GM23338 (cell line): ENCODE data around the gene FRMD4A. TPM values are rescaled to one million over a fixed set of nuclear protein-coding genes. Genes with fewer than 3 reads are reported as not detected.

Source experiments
- ATAC-seq: fragments of 200-7000 bp; cut with Tn5 transposase; 3 replicates; pipeline ENCODE4 v1.9.1; 2020
- DNase-seq: peaks from one replicate; pipeline ENCODE4 v3.0.0-alpha.2; 2015; ENCODE audit warnings: low spot score
- H2AFZ ChIP-seq: fragments of 200-600 bp; sonication (generic); 2 replicates; pipeline ENCODE4 v1.8.0; 2016; ENCODE audit warnings: antibody characterized with exemption, mild to moderate bottlenecking, moderate library complexity
- H3F3A ChIP-seq: fragments of 200-600 bp; sonication (generic); replicated peaks from 2 replicates; pipeline ENCODE4 v1.8.0; 2017; ENCODE audit warnings: antibody characterized with exemption, mixed run types, low read depth
- H3K27ac ChIP-seq: fragments of 200-600 bp; sonication (generic); 2 replicates; pipeline ENCODE4 v1.6.1; 2016; ENCODE audit warnings: low read depth
- H3K27me3 ChIP-seq: fragments of 200-600 bp; sonication (generic); 2 replicates; pipeline ENCODE4 v1.8.0; 2016; ENCODE audit warnings: mild to moderate bottlenecking, mixed run types, moderate library complexity; ENCODE audit not compliant: insufficient read depth
- H3K36me3 ChIP-seq: fragments of 200-600 bp; sonication (generic); 2 replicates; pipeline ENCODE4 v1.8.0; 2016; ENCODE audit warnings: mild to moderate bottlenecking; ENCODE audit not compliant: insufficient read depth
- H3K4me1 ChIP-seq: fragments of 200-600 bp; sonication (generic); 2 replicates; pipeline ENCODE4 v1.8.0; 2016; ENCODE audit warnings: mild to moderate bottlenecking, moderate library complexity; ENCODE audit not compliant: insufficient read depth
- H3K4me2 ChIP-seq: fragments of 200-600 bp; sonication (generic); 2 replicates; pipeline ENCODE4 v1.7.1; 2017; ENCODE audit warnings: mixed run types
- H3K4me3 ChIP-seq: fragments of 200-600 bp; sonication (generic); 2 replicates; pipeline ENCODE4 v1.6.1; 2016; ENCODE audit warnings: mixed run types
- H3K79me2 ChIP-seq: fragments of 200-600 bp; sonication (generic); replicated peaks from 2 replicates; pipeline ENCODE4 v1.8.0; 2017; ENCODE audit warnings: mild to moderate bottlenecking; ENCODE audit not compliant: insufficient read depth
- H3K9me2 ChIP-seq: fragments of 200-600 bp; sonication (generic); 2 replicates; pipeline ENCODE4 v1.8.0; 2017; ENCODE audit not compliant: insufficient read depth
- H4K20me1 ChIP-seq: fragments of 200-600 bp; sonication (generic); replicated peaks from 2 replicates; pipeline ENCODE4 v1.8.0; 2017; ENCODE audit warnings: mild to moderate bottlenecking; ENCODE audit not compliant: insufficient read depth
- H3K27ac Mint-ChIP-seq: 2 replicates; pipeline ENCODE4 v1.8.0; 2020; ENCODE audit warnings: inconsistent platforms, mild to moderate bottlenecking, moderate library complexity, mixed read lengths
- H3K27me3 Mint-ChIP-seq: 3 replicates; pipeline ENCODE4 v1.8.0; 2022; ENCODE audit warnings: low read depth, mild to moderate bottlenecking, moderate library complexity, mixed read lengths, inconsistent platforms; ENCODE audit not compliant: insufficient read depth, poor library complexity
- H3K36me3 Mint-ChIP-seq: 3 replicates; pipeline ENCODE4 v1.8.0; 2021; ENCODE audit warnings: low read depth, mild to moderate bottlenecking, inconsistent platforms, moderate library complexity, mixed read lengths
- H3K4me1 Mint-ChIP-seq: 3 replicates; pipeline ENCODE4 v1.8.0; 2020; ENCODE audit warnings: mild to moderate bottlenecking, inconsistent platforms, mixed read lengths
- H3K4me3 Mint-ChIP-seq: 3 replicates; pipeline ENCODE4 v1.8.0; 2021; ENCODE audit warnings: moderate library complexity, mild to moderate bottlenecking, inconsistent platforms, mixed read lengths
- H3K9me3 Mint-ChIP-seq: 3 replicates; pipeline ENCODE4 v1.8.0; 2020; ENCODE audit warnings: moderate library complexity, mild to moderate bottlenecking, inconsistent platforms, mixed read lengths
- CREB1 ChIP-seq: fragments of 250-450 bp; sonication (Bioruptor Pico); IDR thresholded peaks from 2 replicates; pipeline ENCODE4 v1.5.0; 2020; ENCODE audit warnings: low read depth, mild to moderate bottlenecking, moderate library complexity
- CTCF ChIP-seq, 2 experiments: fragments of 200-600 bp in 1 of 2; sonication (generic) in 1 of 2; conservative IDR thresholded peaks; 2 replicates each; pipeline versions ENCODE4 v1.5.1 to v1.6.1; 2016 to 2017; ENCODE audit warnings: antibody characterized with exemption in 2 of 2, low read depth in 2 of 2, mild to moderate bottlenecking in 2 of 2, moderate library complexity in 1 of 2
- EZH2 ChIP-seq: fragments of 200-600 bp; sonication (generic); IDR thresholded peaks from one replicate; pipeline ENCODE4 v1.8.0; 2017; ENCODE audit warnings: antibody characterized with exemption, mild to moderate bottlenecking, low read depth; ENCODE audit not compliant: unreplicated experiment
- EZH2phosphoT487 ChIP-seq: fragments of 200-600 bp; sonication (generic); IDR thresholded peaks from one replicate; pipeline ENCODE4 v1.8.1; 2018; ENCODE audit warnings: antibody characterized with exemption; ENCODE audit not compliant: unreplicated experiment
- JUNB ChIP-seq: IDR thresholded peaks from one replicate; pipeline ENCODE4 v1.6.1; 2016; ENCODE audit warnings: antibody characterized with exemption; ENCODE audit not compliant: unreplicated experiment
- NANOG ChIP-seq: IDR thresholded peaks from 2 replicates; pipeline ENCODE4 v1.6.1; 2016; ENCODE audit warnings: antibody characterized with exemption, borderline replicate concordance
- POLR2AphosphoS5 ChIP-seq: IDR thresholded peaks from 2 replicates; pipeline ENCODE4 v1.6.1; 2016; ENCODE audit warnings: antibody characterized with exemption, low read depth
- STAT1 ChIP-seq: IDR thresholded peaks from one replicate; pipeline ENCODE4 v1.6.1; 2016; ENCODE audit warnings: antibody characterized with exemption; ENCODE audit not compliant: unreplicated experiment
- ZNF114 ChIP-seq: fragments of 250-450 bp; sonication (Bioruptor Pico); IDR thresholded peaks from 2 replicates; pipeline ENCODE4 v1.5.0; 2020; ENCODE audit warnings: mild to moderate bottlenecking, moderate library complexity
- ZNF331 ChIP-seq: fragments of 250-450 bp; sonication (Bioruptor Pico); IDR thresholded peaks from 2 replicates; pipeline ENCODE4 v1.5.0; 2020; ENCODE audit warnings: low read depth, mild to moderate bottlenecking, moderate library complexity
- ZNF462 ChIP-seq: fragments of 250-450 bp; sonication (Bioruptor Pico); IDR thresholded peaks from 2 replicates; pipeline ENCODE4 v1.5.0; 2020; ENCODE audit warnings: mild to moderate bottlenecking, moderate library complexity
- polyA plus RNA-seq: library from polyadenylated mRNA; unstranded; fragments of >200 nt; fragmentation: Nextera tagmentation; extraction: Ambion mirVana; gene quantifications from 2 replicates; pipeline ENCODE4 v1.2.1, GENCODE V29; 2016
- total RNA-seq: library from RNA; depleted of rRNA; stranded (reverse); fragments of >200 nt; shearing (Covaris generic); gene quantifications from 2 replicates; pipeline ENCODE4 v1.2.3, GENCODE V29; 2014
- TF ChIP-seq, protein P1 (sequence below): IDR thresholded peaks from 2 replicates; pipeline ENCODE4 v1.6.1; 2016; ENCODE audit warnings: antibody characterized with exemption
- TF ChIP-seq, protein P2 (sequence below): IDR thresholded peaks from one replicate; pipeline ENCODE4 v1.6.1; 2018; ENCODE audit warnings: antibody characterized with exemption; ENCODE audit not compliant: unreplicated experiment

FRMD4A gene
- total and polyA plus RNA-seq, 2 experiments from 2014 or later: 14.0 to 20.1 TPM

DNA sequence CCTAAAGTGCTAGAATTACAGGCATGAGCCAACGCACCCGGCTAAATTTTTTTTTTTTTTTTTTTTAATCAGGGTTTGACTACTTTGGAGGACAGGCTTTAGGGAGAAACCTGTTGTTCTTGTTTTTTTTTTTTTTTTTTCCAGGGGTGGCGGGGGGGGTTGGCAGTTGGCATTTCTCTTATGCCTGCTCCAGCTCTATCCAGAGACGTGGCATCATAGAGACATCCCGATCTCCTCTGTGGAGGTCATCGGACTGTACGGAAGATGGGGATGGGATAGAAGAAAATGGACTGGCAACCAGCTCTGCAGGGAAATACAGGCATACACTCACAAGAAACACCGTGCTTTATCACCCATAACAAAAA lies 613.2 kb downstream of the FRMD4A start:
- Histone ChIP-seq H3K4me2 (no peak overlapping the region), H3K4me3 (no peak overlapping the region), H3F3A (no peaks in the 10 kb centered on the region), H3K79me2 (no peaks in the 10 kb centered on the region), H3K36me3 (no peaks in the 10 kb centered on the region), H3K27ac (no peak overlapping the region), H3K9me2 (0 out of 2 replicates have a peak, but pooled peaks cover 3% of the 10 kb centered on the region), H2AFZ (no peak overlapping the region), H4K20me1 (no peaks in the 10 kb centered on the region), H3K27me3 (no peaks in the 10 kb centered on the region), H3K4me1 (no peaks in the 10 kb centered on the region; the same call in 1 of the 2 replicates)
- no peak for DNase-seq
- Mint-ChIP-seq H3K27ac (no peak overlapping the region), H3K4me3 (no peak overlapping the region), H3K27me3 (peaks cover 3% of the 10 kb centered on the region), H3K36me3 (peaks cover 3% of the 10 kb centered on the region; the same call in 2 of the 3 replicates), H3K9me3 (no peaks in the 10 kb centered on the region; the same call in 2 of the 3 replicates), H3K4me1 (peaks cover 16% of the 10 kb centered on the region; the same call in 2 of the 3 replicates)
- ATAC-seq: no peak
- TF ChIP-seq ZNF462 (CRISPR knock-in tag): no peak
- TF ChIP-seq EZH2phosphoT487: no peak
- no peak for TF ChIP-seq ZNF331 (CRISPR knock-in tag)
- no peak for TF ChIP-seq ZNF114
- TF ChIP-seq STAT1: no peak
- TF ChIP-seq, protein P1, sequence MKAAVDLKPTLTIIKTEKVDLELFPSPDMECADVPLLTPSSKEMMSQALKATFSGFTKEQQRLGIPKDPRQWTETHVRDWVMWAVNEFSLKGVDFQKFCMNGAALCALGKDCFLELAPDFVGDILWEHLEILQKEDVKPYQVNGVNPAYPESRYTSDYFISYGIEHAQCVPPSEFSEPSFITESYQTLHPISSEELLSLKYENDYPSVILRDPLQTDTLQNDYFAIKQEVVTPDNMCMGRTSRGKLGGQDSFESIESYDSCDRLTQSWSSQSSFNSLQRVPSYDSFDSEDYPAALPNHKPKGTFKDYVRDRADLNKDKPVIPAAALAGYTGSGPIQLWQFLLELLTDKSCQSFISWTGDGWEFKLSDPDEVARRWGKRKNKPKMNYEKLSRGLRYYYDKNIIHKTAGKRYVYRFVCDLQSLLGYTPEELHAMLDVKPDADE: no peak
- no peak for TF ChIP-seq JUNB
- TF ChIP-seq, protein P2, sequence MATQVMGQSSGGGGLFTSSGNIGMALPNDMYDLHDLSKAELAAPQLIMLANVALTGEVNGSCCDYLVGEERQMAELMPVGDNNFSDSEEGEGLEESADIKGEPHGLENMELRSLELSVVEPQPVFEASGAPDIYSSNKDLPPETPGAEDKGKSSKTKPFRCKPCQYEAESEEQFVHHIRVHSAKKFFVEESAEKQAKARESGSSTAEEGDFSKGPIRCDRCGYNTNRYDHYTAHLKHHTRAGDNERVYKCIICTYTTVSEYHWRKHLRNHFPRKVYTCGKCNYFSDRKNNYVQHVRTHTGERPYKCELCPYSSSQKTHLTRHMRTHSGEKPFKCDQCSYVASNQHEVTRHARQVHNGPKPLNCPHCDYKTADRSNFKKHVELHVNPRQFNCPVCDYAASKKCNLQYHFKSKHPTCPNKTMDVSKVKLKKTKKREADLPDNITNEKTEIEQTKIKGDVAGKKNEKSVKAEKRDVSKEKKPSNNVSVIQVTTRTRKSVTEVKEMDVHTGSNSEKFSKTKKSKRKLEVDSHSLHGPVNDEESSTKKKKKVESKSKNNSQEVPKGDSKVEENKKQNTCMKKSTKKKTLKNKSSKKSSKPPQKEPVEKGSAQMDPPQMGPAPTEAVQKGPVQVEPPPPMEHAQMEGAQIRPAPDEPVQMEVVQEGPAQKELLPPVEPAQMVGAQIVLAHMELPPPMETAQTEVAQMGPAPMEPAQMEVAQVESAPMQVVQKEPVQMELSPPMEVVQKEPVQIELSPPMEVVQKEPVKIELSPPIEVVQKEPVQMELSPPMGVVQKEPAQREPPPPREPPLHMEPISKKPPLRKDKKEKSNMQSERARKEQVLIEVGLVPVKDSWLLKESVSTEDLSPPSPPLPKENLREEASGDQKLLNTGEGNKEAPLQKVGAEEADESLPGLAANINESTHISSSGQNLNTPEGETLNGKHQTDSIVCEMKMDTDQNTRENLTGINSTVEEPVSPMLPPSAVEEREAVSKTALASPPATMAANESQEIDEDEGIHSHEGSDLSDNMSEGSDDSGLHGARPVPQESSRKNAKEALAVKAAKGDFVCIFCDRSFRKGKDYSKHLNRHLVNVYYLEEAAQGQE: no peak
- TF ChIP-seq CTCF (conservative IDR thresholded peaks at IDR 0.05; ENCODE audit: low read depth in 2 of 2): no peak
- TF ChIP-seq CREB1 (CRISPR knock-in tag): no peak
- TF ChIP-seq NANOG: no peak
- no peak for TF ChIP-seq POLR2AphosphoS5
- no peak for TF ChIP-seq EZH2
